GM19395 (cell line): ENCODE measurements around the gene DCAKD.

Experiments
- ATAC-seq: cut with Tn5 transposase; IDR thresholded peaks from one replicate; pipeline ENCODE4 v1.9.1; 2021; ENCODE audit warnings: mild to moderate bottlenecking, moderate library complexity; ENCODE audit not compliant: unreplicated experiment

Gene DCAKD

DNA sequence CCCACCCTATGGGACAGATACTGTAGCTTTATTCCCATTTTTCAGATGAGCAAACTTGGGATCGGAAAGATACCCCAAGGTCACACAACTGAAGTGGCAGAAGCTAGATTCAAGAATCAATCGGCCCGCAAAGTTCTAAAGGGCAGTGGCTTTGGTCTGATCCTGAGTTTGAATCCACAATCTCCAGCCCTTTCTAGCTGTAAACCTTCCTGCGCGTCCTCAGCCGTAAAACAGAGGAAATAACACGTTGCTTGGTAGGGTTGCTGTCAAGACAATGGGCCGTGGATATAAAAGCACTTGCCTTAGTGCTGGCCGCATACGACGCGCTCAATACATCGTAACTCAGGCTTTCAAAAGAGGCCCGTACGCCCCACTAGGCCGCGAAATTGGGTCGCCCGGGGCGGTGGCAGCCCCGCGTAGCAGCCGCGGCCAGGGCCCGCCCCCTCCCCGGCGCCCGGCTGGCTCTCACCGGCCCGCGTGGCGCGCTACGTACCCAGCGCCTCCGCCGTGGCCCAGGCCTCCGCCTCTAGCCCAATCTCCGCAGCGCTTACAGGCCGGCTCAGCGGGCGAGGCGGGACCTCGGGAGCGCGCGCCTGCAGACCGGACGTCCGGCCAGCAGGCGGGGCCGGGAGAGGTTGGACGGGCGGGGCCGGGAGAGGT lies at the start of gene DCAKD:
TSS of gene DCAKD (minus strand) at position 573 of the 660 bp plus-strand sequence. CDS start 16,747 bp downstream, outside the sequence.
- ATAC-seq = peak; percentile 68

GRCh38 chr17:45098869-45099616 lies 47.6 kb upstream of the DCAKD start:
- ATAC-seq = no peak

DNA sequence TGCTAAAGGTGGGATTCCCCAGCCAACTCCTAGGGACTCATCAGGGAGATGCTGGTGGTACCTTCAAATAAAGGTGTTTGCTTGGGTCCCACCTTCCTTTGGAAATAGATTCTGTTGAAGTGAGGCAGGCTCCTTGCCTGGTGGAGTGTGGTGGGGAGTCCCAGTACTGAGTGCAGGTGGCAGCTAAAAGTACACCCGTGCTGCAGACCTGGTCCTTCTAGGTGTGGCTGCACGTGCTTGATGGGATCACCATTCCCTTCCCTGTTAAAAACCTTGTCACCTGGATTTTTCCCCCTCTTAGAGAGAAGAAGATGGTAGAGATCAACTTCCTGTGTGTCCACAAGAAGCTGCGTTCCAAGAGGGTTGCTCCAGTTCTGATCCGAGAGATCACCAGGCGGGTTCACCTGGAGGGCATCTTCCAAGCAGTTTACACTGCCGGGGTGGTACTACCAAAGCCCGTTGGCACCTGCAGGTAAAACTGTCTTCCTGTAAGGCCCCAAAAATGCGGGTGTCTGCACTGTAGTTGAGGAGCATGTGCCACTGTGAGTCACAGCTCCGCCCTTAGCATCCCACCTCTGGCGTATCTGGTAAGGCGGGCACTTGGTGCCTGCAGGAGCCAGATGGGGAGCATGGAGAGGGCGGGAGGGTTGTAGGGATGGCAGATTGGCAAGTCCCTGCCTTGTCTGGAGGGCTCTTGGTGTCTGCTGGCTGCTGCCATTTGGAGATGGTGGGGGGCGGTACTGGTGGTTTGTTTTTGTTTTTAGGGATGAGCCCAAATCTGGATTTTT lies 46.8 kb upstream of the DCAKD start:
- no peak for ATAC-seq

DNA sequence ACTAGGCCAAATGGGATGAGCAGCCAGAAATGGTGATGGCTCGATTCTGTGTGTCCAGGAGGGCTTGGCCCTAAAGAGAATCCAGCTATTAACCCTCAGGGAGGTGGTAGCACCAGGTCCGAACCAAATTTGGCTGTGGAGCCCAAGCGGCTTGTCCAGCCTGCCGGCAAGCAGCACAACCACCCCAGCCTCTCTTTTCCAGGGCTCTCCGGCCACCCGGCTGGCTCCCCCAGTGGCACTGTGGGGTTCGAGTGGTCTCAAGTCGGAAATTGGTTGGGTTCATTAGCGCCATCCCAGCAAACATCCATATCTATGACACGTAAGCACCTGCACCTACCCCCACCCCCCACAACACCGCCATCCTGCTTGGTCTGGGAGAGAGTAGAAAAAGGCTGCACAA lies 45.5 kb upstream of the DCAKD start:
- ATAC-seq = no peak

GRCh38 chr17:45096141-45096540 lies 44.7 kb upstream of the DCAKD start:
- no peak for ATAC-seq

DNA sequence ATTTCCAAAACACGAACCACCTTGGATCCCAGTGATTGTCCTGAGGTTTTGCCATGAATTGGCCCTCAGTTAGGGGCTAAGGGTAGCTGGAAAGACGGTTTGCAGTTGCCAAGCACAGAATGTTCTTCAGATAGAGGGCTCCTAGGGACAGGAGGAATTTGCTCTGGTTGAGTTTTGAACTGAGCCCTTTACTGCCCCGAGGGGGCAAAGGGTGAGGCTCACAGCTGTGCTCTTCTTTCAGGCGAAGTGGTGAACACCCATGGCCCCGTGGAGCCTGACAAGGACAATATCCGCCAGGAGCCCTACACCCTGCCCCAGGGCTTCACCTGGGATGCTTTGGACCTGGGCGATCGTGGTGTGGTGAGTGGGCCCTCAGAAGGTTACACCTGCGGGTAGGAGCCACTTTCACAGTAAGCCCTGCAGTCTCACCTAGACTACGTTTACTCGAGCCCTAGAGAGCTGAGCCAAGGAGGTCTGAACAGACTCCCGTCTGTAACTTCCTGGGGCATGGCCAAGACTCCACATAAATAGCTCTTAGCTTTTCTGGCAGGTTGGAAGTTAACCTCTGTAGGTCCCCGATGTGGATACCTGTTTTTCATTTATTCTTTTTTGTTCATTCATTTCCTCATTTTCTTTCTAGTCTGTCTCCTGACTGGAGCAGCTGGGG lies 42.1 kb upstream of the DCAKD start:
- no peak for ATAC-seq

DNA sequence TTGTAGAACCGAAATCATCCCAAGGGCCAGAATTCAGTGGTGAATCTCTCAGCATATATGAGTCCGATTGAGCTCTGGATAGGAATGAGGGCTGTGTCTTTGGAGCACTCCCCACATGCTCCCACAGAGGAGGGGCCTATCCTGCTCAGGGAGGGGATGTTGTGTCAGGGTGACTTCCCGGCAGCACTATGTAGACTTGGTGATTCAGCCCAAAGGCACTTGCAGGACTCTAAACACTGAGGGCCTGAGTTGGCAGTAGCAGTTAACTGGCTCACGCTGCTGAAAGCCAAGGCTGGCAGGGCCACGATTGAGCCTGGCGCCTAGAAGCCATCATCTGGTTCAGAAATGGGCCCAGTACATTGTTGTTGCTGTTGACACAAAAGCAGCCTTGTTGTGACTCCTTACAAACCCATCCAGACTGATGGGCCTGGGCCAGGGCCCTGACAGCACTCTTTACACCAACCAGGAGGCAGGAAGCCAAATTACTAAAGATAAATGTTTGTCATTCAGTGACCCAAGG lies 41.5 kb upstream of the DCAKD start:
- ATAC-seq = no peak

GRCh38 chr17:45091778-45092425 lies 40.5 kb upstream of the DCAKD start:
- no peak for ATAC-seq

DNA sequence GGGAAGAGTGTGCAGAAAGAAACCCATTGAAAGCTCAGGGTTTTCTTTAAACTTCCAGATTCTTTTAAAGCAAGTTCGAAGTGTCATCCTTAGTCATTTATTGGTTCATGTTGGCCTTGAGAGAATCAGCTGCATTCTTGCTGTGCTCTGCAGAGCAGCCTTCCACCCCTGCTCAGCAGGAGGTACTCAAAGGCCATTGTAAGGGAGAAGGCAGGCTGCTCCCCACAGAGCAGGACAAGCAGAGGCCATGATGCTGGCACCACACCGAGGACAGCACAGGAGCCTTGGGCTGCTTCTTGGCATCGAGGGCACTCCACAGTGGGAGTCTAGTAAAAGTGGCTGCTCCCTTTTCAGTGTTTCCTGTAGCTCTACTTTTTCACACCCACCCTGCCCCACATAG lies 39.3 kb upstream of the DCAKD start:
- ATAC-seq = no peak

- no peak for ATAC-seq
Observed at GRCh38 chr17:45088741-45089140, 37.3 kb upstream of the DCAKD start.

GRCh38 chr17:45087978-45088377 lies 36.5 kb upstream of the DCAKD start:
- ATAC-seq = no peak

- no peak for ATAC-seq
Observed at GRCh38 chr17:45087504-45087975, 36.1 kb upstream of the DCAKD start.

DNA sequence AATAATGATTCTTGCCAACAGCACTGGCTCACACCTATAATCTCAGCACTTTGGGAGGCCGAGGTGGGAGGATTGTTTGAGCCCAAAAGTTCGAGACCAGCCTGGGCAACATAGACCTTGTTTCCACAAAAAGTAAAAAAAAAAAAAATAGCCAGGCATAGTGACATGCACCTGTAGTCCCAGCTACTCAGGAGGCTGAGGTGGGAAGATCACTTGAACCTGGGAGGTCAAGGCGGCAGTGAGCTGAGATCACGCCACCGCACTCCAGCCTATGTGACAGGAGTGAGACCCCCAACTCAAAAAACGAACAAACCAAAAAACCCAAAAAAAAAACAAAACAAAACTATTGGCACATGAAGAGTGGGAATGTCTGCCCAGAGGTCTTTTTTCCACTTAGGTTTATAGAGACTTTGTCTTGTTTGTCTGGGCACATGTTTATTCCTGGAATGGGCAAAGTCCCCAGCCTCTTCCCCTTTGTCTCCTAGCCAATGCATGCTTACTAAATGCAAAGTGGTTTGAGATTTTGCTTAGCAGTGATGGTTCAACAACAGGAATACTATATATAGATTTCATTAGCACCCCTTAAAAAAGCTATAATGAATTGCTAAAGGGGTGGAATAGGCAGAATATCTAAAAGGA lies 35.6 kb upstream of the DCAKD start:
- no peak for ATAC-seq

- ATAC-seq = no peak
Observed at GRCh38 chr17:45086391-45086790, 35.0 kb upstream of the DCAKD start.

GRCh38 chr17:45081047-45081703 lies 29.7 kb upstream of the DCAKD start:
- ATAC-seq = no peak

- ATAC-seq = no peak
Observed at GRCh38 chr17:45077643-45078042, 26.2 kb upstream of the DCAKD start.

GRCh38 chr17:45073414-45074070 lies 22.1 kb upstream of the DCAKD start:
- ATAC-seq = no peak

DNA sequence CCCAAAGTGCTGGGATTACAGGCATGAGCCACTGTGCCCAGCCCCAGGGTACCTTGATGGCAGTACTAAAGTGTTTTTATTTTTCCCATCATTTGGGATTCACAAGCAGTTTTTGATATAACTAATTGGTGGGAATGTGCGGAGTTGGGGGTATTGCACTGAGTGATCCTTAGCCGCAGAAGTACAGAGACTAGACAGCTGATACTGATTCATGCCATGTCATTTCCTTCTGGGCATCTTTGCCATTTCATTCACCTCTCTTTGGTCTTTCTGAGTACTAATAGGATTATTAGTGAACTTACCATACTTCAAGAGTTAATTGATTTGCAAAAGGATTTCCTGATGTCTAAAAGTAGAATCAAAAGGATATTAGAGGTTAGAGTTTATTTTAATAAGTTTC lies 19.4 kb upstream of the DCAKD start:
- ATAC-seq = no peak

- ATAC-seq = no peak
Observed at GRCh38 chr17:45070001-45070400, 18.6 kb upstream of the DCAKD start.
